Stimulated activated CD4-positive, alpha-beta T cell treated with anti-CD3 and anti-CD28 coated beads, Interleukin-4, amount 100 ng/mL, for 4 hours (primary cell): Measurements from ENCODE around the gene PBX2.
"Not testable (repeated sequence)": the region's sequence is repeated elsewhere in the genome, so short reads cannot be mapped to it uniquely, and the experiment has no call there.

Experiments used
- DNase-seq, 2 experiments: peaks; one replicate each; pipeline ENCODE4 v3.0.0-alpha.2; 2020

PBX2 gene

DNA sequence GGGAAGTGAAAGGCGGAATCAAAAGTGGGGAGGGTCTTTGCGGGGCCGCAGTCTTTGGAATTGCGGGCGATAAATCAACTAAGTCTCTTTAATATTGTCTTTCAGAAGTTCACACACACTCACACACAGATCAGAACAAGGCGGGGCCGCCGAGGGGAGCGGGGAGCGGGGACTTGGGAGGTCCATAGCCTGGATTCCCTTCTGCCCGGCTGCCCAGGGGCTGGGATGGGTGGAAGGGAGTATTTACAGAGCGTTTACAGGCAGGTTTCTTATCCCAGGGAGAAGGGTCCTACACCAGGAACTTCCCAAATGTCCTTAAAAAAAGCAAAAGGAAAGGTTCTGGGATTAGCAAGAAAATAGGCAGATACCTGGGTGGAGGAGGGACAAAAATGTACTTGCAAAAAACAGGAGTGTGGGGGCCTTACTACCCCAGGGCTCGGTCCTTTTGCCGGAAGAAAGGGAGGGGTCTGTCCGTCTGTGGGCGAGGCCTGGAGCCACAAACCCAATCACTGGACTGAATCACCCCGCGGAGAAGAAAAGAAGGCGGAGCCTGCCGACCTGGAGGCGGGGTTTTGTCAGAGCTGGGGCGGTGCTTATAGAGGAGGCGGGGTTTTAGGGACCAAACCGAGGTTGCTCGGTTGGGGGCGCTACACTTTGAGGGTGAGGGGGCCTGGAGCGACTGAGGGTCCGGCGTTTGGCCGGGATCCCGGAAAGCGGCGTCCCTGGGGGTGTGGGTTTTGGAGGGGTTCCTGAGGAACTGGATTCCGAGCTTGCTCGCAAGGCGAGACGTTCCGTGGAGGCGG is 41.5 kb downstream of the PBX2 start:
- DNase-seq: peak; percentile 62 to 66

DNA sequence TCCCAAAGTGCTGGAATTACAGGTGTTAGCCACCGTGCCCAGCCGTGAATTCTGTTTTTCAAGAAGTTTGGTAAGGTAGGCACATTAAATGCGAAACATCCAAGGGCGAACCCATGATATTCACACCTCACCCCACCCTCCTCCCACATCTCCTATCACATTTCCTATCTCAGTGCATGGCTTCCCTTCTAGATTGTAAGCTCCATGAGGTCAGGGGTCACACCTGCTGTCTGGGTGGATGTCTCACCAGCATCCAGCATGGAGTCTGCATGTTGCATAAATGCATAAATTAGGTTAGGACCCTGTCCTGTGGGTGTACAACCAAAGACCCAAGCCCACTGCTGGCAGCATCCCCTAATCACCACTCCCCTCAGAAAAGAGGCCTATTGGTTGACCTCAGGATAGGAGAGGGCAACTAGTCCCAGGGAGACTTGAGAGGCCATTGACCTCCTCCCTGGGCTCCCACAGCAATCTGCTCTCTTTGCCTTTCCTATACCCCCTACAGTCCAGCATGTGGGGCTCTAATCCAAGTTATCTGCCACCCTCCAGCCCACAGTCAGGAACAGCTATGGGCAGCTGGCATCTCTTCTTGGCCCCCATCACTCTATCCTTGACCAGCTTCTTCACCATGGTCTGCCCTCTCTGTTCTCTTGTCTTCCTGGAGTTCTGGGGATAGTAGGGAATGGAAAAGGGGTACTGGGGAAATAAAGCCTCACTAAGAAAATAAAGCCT is 42.4 kb downstream of the PBX2 start:
- no peak for DNase-seq

DNA sequence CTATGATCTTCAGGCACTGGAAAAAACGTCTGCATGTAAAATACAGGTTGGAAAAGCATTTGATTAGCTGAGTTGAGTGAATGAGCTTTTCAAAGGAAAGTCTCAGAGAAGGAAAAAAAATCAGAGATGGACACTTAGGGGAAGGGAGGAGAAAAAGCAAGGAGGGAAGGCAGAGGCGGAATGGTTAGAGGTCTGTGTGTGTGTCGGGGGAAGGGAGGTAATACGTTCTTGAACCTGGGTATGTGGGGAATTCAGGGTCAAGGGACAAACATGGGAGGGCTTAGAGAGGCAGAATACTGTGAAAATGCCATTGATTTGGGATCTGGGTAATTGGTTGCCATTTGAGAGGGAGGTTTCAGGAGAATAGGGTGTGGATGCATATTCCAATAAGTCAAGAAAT is 43.3 kb downstream of the PBX2 start:
- no peak for DNase-seq

DNA sequence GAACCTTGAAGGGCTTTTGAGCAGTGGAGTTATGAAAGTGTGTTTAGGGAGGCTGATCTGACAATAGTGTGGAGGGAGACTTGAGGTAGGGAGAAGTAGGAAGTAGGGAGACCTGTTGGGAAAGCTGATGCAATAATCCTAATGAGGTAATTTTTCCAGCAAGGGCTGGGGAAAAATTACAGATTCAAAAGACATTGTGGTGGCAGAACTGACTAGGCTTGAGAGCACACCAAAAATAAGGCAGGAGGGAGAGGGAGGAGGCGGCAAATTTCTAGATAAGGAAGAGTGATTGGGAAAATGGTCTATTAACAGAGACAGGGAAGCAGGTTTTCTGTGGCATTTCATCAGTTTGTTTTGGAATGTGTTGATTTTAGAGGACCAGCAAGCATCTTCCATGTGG is 43.7 kb downstream of the PBX2 start:
- no peak for DNase-seq

DNA sequence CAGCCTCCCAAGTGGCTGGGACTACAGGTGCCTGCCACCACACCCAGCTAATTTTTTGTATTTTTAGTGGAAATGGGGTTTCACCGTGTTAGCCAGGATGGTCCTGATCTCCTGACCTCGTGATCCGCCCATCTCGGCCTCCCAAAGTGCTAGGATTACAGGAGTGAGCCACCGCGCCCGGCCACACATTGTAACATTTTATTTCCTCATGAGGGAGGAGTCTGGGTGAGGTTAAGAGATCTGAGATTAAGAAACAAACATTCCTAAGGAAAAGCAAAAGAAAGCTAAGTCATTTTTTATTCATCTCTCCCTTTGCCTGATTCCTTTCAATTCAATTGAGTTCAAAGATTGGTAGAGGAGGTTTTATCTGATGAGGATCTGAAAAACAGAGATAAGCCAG is 45.8 kb downstream of the PBX2 start:
- not testable (repeated sequence) for DNase-seq

DNA sequence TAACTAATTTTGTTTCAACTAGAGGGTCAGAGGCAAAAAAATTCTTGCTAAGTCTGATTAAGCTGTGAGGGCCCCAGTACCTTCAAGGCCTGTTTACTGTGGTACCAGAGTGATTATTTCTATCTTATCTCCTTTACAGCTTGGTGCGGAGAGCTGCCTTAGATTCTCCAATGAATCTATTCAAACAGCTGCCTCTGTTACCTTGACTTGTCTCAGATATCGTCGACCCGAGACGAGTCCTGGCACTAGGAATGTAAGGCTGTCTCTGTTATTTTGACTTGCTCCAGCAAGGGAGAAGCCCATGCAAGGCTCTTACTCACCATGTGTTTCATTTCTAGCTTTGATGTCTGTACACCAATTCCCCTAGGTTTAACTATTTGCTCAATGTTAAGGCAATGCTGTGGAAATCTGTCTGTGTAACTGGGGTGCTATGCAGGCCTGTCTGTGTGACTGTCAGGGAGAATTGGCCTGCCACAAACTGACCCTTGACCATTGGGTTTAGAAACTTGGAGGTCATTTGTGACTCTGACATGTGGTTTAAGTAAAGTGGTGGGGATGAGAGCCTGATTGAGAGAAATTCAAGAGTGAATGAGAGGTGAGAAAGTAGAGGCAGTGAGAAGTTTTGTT is 49.5 kb downstream of the PBX2 start:
- no peak for DNase-seq

DNA sequence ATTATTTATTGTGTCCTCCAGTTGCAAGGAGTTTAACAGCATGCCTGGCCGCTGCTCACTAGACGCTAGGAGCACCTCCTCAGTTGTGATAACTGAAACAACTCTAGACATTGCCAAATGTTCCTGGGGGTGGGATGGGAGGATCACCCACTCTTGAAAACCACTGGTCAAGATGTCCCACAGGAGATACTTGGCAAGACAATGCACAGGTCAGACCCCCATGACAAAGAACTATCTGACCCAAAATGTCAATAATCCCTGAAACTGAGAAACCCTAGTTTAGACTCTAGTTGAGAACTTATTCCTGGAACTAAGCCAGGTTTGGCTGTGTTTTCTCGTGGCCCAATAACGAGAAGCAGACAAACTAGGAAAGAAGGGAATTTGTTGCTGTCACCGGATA is 50.4 kb downstream of the PBX2 start:
- no peak for DNase-seq

DNA sequence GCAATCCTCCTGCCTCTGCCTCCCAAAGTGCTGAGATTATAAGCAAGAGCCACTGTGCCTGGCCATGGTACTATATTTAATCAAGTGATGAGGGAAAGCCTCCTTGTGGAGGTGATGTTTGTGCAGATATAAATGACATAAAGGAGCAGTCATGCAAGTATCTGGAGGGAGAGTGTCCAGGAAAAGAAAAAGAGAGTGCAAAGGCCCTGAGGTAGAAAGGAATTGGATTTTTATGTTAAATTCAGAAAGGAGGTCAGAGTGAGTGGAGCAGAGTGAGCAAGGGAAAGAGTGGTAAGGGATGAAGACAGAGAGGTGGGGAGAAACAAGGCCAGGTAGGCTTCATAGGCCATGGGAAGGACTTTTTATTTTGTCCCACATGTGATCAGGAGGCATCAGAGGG is 52.5 kb downstream of the PBX2 start:
- DNase-seq: no peak
